Spleen (tissue), 7 donors: ENCODE data around the gene OPRD1.

Experiments used
- POLR2A ChIP-seq, 3 donors: fragments of 450-650 bp; IDR thresholded peaks; one replicate each; pipeline ENCODE4 v1.5.1; 2017; ENCODE audit warnings: antibody characterized with exemption in 3 of 3, mild to moderate bottlenecking in 1 of 3
- POLR2AphosphoS5 ChIP-seq, 3 donors: sonication (generic); formaldehyde crosslinking; IDR thresholded peaks; one replicate each; pipeline ENCODE4 v1.5.1; 2017; ENCODE audit warnings: antibody characterized with exemption in 3 of 3
- TF ChIP-seq, protein P1 (sequence below), 11 experiments: fragments of 200-600 bp in 7 of 11; fragments of 450-650 bp in 4 of 11; sonication (generic) in 4 of 11; IDR thresholded peaks in 8 of 11; conservative IDR thresholded peaks in 3 of 11; 1 replicate in 7 of 11; 2 replicates in 4 of 11; pipeline versions ENCODE4 v1.4.0 to v1.8.0; 2016 to 2021; ENCODE audit warnings: antibody characterized with exemption in 11 of 11, inconsistent platforms in 4 of 11, mild to moderate bottlenecking in 1 of 11
- donor health status: DM: no; HTN: no; CAD: no; lungs with moderate emphysema.
- donor health status: DM: no; HTN: no; CAD: no.
- donor health status: DM: no; HTN: no; CAD: no.

DNA sequence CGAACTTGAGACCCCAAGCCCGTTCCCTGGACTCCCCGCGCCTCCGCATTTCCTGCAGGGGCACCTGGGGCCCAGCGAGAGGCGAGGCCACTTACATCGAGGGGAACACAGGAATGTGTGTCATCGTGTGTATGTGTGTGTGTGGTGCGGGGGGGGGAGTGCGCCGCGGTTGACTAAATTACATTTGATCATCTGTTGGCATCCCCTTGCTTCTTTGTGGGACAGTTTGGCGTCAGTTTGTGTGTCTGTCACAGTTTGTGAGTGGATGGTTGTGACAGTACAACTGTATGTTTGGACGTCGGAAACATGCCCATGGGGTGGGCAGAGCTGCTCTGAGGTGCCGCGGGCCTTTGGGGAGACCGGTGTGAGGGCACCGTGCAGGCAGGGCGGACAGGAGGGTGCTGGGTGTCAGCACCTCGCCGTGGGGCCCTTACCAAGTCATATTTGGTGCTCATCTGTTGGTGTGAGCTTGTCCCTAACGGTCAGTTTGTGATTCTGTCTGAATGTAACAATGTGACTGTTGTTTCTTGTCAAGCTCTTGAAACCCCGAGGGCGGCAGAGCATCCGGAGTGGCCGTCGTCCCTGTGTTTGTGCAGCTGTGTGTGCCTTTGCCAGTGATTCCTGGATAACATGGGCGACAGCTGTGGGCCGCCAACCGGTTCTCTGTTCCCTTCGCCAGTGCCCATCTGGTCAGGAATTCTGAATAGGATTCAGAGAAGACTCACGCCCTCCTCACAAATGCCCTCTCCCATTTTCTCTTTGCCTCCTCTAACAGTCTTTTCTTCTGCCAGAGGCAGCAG, 899 bp downstream of the OPRD1 start:
- TF ChIP-seq POLR2AphosphoS5 (IDR thresholded peaks at IDR 0.05) (no peak), POLR2A (IDR thresholded peaks at IDR 0.05) (no peak)
- TF ChIP-seq, protein P1, sequence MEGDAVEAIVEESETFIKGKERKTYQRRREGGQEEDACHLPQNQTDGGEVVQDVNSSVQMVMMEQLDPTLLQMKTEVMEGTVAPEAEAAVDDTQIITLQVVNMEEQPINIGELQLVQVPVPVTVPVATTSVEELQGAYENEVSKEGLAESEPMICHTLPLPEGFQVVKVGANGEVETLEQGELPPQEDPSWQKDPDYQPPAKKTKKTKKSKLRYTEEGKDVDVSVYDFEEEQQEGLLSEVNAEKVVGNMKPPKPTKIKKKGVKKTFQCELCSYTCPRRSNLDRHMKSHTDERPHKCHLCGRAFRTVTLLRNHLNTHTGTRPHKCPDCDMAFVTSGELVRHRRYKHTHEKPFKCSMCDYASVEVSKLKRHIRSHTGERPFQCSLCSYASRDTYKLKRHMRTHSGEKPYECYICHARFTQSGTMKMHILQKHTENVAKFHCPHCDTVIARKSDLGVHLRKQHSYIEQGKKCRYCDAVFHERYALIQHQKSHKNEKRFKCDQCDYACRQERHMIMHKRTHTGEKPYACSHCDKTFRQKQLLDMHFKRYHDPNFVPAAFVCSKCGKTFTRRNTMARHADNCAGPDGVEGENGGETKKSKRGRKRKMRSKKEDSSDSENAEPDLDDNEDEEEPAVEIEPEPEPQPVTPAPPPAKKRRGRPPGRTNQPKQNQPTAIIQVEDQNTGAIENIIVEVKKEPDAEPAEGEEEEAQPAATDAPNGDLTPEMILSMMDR (IDR thresholded peaks at IDR 0.05 in 8 of 11, conservative IDR thresholded peaks at IDR 0.05 in 3 of 11), result no peak
